ENCODE data around the gene PFN4.

DNA sequence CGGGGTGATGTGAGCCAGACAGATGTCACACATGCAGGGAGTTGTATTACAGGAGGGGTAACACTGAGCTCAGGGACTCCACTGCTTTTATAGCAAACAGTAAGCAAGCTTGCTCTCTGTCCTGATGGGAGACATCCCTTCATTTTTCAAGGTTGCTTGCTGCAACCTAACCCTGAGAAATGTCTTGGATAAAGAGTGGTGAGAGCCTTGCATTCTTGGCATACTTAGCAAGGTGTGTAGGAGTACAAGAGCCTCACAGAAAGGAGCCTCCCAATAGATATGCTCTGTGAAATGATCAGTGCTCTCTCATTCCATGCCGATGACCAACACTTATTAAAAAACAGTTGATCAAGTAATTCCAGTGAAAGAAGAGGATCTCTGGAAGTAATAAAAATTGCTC, 8.1 kb downstream of the PFN4 start:
- TF ChIP-seq, protein P1, sequence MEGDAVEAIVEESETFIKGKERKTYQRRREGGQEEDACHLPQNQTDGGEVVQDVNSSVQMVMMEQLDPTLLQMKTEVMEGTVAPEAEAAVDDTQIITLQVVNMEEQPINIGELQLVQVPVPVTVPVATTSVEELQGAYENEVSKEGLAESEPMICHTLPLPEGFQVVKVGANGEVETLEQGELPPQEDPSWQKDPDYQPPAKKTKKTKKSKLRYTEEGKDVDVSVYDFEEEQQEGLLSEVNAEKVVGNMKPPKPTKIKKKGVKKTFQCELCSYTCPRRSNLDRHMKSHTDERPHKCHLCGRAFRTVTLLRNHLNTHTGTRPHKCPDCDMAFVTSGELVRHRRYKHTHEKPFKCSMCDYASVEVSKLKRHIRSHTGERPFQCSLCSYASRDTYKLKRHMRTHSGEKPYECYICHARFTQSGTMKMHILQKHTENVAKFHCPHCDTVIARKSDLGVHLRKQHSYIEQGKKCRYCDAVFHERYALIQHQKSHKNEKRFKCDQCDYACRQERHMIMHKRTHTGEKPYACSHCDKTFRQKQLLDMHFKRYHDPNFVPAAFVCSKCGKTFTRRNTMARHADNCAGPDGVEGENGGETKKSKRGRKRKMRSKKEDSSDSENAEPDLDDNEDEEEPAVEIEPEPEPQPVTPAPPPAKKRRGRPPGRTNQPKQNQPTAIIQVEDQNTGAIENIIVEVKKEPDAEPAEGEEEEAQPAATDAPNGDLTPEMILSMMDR (IDR thresholded peaks at IDR 0.05 in 4 of 5, conservative IDR thresholded peaks at IDR 0.05 in 1 of 5) = no peak
- TF ChIP-seq POLR2A (IDR thresholded peaks at IDR 0.05) = no peak
